Measurements from ENCODE around the gene SLC6A5. TPM values are rescaled to one million over a fixed set of nuclear protein-coding genes. Genes with fewer than 3 reads are reported as not detected.

The SLC6A5 gene
- total RNA-seq, 3 donors from 2014 or later = not detected

DNA sequence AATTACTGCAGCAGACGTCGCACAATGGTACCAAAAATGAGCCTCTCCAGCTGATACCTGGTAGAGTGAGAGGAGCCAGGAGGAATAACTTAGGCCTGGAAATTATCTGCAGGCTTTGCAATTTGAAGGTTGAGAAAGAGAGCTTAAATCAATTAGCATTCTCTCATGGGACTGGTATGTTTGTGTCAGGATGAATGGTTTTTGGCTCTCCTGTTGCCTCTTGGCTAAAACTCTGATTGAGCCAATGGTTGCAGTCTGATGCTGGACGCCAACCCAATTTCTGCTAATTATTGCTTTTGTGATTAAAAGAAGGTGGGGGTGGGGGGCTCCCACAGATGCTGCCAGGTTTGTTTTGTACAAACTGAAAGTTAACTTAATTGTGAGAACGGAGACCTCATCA lies 57.5 kb downstream of the SLC6A5 start:
- peaks cover 2% of the 10 kb centered on the region for H3K9me3 Mint-ChIP-seq
- no peaks in the 10 kb centered on the region for H3K27me3 Mint-ChIP-seq (ENCODE audit: low read depth)
- ATAC-seq (no peak), DNase-seq (no peak)
- no peaks in the 10 kb centered on the region for H3K4me1 Mint-ChIP-seq (ENCODE audit: low read depth)
- H3K36me3 Mint-ChIP-seq (ENCODE audit: insufficient read depth) = no peaks in the 10 kb centered on the region
- H3K4me3 Mint-ChIP-seq = no peak overlapping the region

DNA sequence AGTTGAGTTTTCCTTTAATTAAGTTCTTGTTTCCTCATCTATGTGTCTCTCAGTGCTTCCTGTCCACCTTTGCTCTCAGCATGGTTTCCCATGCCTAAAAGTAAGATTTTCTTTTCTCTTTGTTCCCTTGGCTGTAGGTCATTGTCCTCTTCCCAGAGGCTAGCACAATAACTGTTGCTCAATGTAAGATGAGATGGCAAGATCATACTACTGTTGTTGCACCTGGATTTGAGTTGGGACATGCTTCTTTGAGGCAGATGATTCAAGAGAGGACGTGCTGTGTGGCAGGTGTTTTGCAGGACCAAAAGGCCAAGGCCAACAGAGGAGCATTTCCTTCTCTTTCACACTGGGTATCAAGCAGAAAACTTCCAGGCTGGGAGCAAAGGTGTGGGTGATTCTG lies 58.7 kb downstream of the SLC6A5 start:
- Mint-ChIP-seq H3K27me3 (ENCODE audit: low read depth) (no peaks in the 10 kb centered on the region), H3K4me3 (no peak overlapping the region), H3K36me3 (ENCODE audit: insufficient read depth) (no peaks in the 10 kb centered on the region), H3K4me1 (ENCODE audit: low read depth) (no peaks in the 10 kb centered on the region), H3K9me3 (peaks cover 8% of the 10 kb centered on the region)
- no peak for ATAC-seq
- no peak for DNase-seq

DNA sequence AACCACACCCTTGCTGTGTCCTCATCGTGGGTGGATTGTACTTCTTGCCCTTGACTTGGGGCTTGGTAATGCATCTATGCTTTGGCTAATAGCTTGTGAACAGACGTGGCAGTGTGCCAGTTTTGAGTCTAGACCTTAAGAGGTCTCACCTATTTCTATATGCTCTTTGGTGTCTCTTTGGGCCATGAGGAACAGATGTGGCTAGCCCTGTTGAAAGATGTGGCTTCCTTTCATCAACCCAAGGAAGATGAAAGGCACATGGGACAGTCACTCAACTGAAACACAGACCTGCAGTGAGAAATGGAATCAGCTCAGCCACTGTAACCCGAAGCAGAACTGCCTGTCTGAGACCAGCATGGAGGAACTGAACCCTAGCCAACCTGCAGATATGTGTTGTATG lies 62.0 kb downstream of the SLC6A5 start:
- peaks cover 13% of the 10 kb centered on the region for H3K27me3 Mint-ChIP-seq (ENCODE audit: low read depth)

DNA sequence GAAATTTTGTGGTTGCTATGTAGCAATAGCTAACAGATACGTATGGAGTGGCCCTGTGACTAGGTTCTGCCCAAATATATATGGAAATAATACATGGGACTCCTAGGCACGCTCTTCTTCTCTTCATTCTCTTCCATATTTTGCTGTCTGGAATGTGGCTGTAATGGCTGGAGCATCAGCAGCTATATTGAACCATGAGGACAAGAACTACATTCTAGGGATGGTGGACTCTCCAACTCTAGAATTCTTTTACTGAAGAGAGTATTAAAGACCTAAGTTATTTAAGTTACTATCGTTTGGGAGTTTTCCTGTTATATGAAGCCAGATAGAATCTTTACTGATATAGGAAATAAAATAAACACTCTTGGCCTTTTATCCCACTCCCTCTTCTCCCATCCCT lies 62.4 kb downstream of the SLC6A5 start:
- DNase-seq (no peak), ATAC-seq (no peak)
- Mint-ChIP-seq H3K9me3 (peaks cover 8% of the 10 kb centered on the region), H3K4me3 (no peak overlapping the region), H3K36me3 (ENCODE audit: insufficient read depth) (no peaks in the 10 kb centered on the region), H3K4me1 (ENCODE audit: low read depth) (no peaks in the 10 kb centered on the region), H3K27me3 (ENCODE audit: low read depth) (peaks cover 17% of the 10 kb centered on the region)

More for the DNA sequence above, 62.0 kb downstream of the SLC6A5 start:
- ATAC-seq (no peak), DNase-seq (no peak)
- H3K4me1 Mint-ChIP-seq (ENCODE audit: low read depth) = no peaks in the 10 kb centered on the region
- no peak overlapping the region for H3K4me3 Mint-ChIP-seq
- H3K36me3 Mint-ChIP-seq (ENCODE audit: insufficient read depth) = no peaks in the 10 kb centered on the region
- H3K9me3 Mint-ChIP-seq = peaks cover 8% of the 10 kb centered on the region

DNA sequence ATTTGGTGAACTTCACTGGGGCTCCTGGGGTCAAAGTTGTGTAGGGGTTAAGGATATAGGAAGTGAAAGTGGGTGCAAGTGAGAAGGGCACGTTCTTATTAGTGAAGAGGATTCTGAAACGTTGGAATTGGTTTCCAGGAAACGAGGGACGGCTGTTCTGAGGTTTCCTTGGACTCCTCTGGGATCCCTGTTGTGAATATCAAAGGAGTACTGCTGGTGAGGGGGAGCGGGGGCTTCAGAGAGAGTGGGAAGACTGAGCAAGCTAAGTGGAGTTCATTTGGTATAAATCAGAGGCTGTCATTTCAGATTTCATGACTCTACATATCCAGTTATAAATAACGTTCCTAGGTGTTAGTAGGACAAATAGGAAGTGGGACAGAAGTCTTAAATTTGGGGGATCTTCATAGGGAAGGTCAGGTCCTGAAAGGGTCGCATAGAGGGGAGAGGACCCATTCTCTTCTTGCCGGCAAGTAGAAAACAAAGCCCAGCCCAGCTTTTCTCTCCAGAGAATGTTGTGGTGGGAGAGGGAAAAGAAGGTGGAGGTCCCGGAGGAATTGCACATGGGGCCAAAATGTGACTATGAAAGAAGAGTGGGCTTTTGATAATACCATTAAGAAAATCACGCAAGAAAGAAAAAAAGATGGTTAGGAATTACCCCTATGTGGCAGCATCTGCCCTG lies 68.9 kb downstream of the SLC6A5 start:
- H3K4me1 Mint-ChIP-seq (ENCODE audit: low read depth) = peaks cover 2% of the 10 kb centered on the region
- H3K4me3 Mint-ChIP-seq = no peak overlapping the region
- H3K27me3 Mint-ChIP-seq (ENCODE audit: low read depth) = peaks cover 66% of the 10 kb centered on the region
- no peaks in the 10 kb centered on the region for H3K9me3 Mint-ChIP-seq
- no peak for DNase-seq
- no peak for ATAC-seq
- no peaks in the 10 kb centered on the region for H3K36me3 Mint-ChIP-seq (ENCODE audit: insufficient read depth)

DNA sequence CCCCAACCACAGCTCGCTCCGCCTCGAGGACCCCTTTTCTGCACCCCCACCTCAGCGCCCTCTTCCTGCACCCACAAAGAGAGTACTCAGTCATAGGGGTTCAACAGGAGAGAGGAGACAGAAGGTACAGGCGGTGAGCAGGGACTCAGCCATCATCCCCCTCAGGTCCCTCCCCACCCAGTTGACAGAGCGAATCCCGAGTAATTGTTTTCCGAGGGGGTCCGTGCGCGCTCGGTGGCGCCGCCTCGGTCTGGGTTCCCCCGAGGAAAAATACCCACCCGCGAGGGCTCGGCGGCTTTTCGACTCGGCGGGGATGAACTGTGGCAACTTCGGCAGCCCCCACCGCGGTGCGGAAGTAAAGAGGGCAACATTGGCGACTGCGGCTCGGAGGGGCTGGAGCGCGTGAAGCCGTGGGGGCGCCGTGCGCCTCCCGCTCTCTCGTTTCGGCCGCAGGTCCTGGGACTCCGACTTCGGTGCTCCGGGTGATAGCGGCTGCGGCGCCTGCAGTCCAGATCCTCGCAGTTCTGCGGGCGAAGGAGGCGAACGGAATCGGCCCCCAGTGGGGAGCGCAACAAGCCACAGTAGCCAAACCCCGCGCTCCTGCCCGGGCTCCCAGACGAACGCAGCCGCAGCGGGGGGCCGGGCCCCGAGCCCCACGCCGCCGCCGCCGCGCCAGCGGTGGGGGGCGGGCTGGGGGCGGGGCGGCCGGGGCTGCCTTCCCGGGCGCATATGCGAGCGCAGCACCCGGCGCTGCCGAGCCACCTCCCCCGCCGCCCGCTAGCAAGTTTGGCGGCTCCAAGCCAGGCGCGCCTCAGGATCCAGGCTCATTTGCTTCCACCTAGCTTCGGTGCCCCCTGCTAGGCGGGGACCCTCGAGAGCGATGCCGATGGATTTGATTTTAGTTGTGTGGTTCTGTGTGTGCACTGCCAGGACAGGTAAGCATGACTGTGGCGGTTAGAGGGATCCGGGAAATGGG lies 69.7 kb downstream of the SLC6A5 start, which contains the start of gene NELL1:
Gene NELL1, plus strand, starts transcription at position 743 of the 976 bp plus-strand sequence.
- no peak within 1 kb of the TSS for H3K4me3 Mint-ChIP-seq
- DNase-seq (no peak), ATAC-seq (peak in 1 of 2 donors; percentile 38)
- H3K36me3 Mint-ChIP-seq (ENCODE audit: insufficient read depth) = no peaks in the 10 kb centered on the region
- no peaks in the 10 kb centered on the region for H3K9me3 Mint-ChIP-seq
- H3K4me1 Mint-ChIP-seq (ENCODE audit: low read depth) = peaks cover 2% of the 10 kb centered on the region
- H3K27me3 Mint-ChIP-seq (ENCODE audit: low read depth) = peaks cover 70% of the 10 kb centered on the region

DNA sequence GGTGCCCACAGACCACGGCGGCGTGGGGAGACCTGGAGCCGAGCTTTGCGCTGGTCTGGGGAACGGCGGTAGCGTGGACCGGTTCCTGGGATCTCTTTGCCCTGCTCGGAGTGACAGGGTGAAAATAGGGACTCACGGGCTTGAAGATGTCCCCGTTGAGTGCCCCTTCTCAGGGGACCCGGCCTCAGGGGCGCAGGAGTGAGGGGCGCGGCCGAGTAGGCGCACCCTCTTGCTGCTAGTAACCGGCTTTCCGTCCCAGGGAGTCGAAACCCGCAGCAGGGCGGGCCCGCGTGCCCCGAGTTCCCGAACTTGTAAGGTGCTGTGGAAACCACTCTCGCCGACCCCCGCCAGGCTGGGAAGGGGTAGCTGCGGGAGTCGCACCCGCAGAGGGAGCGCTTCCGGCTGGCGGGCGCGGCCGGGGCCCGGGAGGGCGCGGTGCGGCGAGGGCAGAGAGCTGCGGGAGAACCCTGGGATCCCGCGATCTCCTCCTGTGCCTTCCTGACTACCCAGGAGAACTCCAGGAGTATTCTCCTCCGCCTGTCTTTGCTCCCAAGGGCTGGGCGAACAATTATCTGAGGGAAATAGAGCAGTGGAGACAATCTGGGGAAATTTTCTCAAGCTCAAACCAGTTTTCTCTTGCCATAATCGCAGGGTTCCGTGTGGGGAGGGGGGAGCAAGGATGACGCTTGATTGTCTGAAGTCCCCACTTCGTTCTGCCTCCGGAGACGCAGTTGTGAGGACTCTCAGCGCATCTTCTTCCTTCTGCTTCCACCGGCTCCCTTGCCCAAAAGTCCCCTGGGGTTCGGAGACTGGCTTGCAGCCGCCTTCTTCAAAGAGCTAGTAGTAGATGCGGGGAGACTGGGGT lies 70.6 kb downstream of the SLC6A5 start:
- H3K4me1 Mint-ChIP-seq (ENCODE audit: low read depth) = peaks cover 2% of the 10 kb centered on the region
- H3K36me3 Mint-ChIP-seq (ENCODE audit: insufficient read depth) = no peaks in the 10 kb centered on the region
- H3K4me3 Mint-ChIP-seq = no peak overlapping the region
- H3K27me3 Mint-ChIP-seq (ENCODE audit: low read depth) = peaks cover 71% of the 10 kb centered on the region
- ATAC-seq (peak in 1 of 2 donors; percentile 17), DNase-seq (no peak)
- no peaks in the 10 kb centered on the region for H3K9me3 Mint-ChIP-seq

DNA sequence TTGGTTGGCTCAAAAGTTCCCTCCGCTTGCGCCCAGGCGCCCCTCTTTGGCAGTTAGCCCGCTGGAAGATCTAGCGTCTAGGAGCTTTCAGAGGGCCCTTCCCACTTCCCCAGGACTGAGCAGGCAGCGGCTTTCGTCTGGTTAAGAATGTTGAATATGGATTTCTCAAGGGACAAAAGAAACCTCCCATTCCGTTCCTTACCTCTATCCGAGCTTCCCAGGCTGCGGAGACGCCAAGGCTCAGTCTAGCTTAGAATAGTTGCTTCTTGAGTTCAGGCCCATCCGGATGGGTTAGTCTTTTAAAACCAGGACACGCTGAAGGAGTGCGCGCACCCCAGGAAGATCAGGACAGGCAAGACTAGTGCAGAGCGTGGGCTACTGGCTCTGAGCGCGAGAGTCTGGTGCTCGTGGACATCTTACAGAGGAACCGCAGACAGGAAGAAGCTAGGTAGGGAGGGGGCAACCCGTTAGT lies 71.6 kb downstream of the SLC6A5 start:
- DNase-seq (no peak), ATAC-seq (no peak)
- peaks cover 66% of the 10 kb centered on the region for H3K27me3 Mint-ChIP-seq (ENCODE audit: low read depth)
- H3K4me1 Mint-ChIP-seq (ENCODE audit: low read depth) = peaks cover 2% of the 10 kb centered on the region
- no peak overlapping the region for H3K4me3 Mint-ChIP-seq
- H3K9me3 Mint-ChIP-seq = no peaks in the 10 kb centered on the region
- no peaks in the 10 kb centered on the region for H3K36me3 Mint-ChIP-seq (ENCODE audit: insufficient read depth)

DNA sequence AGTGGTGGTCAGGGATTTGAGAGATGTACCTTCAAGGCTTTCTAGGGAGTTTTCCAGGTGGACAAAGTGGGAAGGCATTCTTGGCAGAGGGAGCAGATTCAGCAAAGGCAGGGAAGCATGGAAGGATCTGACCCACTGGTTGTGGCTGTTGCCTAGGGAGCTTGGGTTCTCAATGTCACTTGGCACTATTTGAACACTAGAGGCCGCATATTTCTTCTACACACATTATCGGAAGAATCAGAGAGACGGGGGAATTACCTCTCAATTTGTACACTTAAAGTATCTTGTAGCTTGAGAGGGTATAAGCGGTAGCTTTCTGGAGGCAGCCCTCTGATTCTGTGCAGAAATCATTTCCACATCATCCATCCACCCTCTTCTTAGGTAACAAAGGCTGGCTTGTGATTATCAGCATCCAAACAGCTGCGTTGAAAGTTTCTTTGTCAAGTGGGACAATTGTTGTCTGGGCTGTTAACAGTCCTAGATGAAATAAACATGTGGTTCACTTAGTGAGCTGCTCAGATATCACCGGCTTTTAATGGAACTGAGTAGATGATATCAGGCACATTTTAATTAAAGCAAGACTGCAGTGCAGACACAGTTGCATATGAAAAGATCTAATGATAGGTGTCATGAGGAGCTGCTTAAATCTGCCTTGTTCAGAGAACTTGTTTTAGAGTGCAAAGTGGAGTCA lies 72.6 kb downstream of the SLC6A5 start:
- Mint-ChIP-seq H3K4me3 (no peak overlapping the region), H3K4me1 (ENCODE audit: low read depth) (peaks cover 2% of the 10 kb centered on the region), H3K36me3 (ENCODE audit: insufficient read depth) (no peaks in the 10 kb centered on the region), H3K27me3 (ENCODE audit: low read depth) (peaks cover 59% of the 10 kb centered on the region), H3K9me3 (no peaks in the 10 kb centered on the region)
- DNase-seq (no peak), ATAC-seq (no peak)

DNA sequence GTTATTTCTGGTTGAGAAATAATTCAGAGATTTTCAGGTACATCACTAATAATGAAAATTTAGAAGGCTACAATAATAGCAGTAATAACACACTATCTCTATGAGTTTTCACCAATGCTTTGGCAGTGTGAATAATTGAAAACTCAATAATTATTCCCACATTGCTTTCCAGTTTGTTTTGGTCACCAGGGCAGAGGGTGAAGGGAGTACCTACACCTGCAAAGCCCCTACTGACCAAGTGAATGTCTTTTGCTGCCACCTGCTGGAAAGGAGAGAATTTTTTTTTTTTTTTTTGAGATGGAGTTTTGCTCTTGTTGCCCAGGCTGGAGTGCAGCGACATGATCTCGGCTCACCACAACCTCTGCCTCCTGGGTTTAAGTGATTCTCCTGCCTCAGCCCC lies 73.2 kb downstream of the SLC6A5 start:
- no peaks in the 10 kb centered on the region for H3K36me3 Mint-ChIP-seq (ENCODE audit: insufficient read depth)
- DNase-seq (no peak), ATAC-seq (no peak)
- H3K4me3 Mint-ChIP-seq = no peak overlapping the region
- peaks cover 2% of the 10 kb centered on the region for H3K4me1 Mint-ChIP-seq (ENCODE audit: low read depth)
- H3K9me3 Mint-ChIP-seq = no peaks in the 10 kb centered on the region
- H3K27me3 Mint-ChIP-seq (ENCODE audit: low read depth) = peaks cover 53% of the 10 kb centered on the region

DNA sequence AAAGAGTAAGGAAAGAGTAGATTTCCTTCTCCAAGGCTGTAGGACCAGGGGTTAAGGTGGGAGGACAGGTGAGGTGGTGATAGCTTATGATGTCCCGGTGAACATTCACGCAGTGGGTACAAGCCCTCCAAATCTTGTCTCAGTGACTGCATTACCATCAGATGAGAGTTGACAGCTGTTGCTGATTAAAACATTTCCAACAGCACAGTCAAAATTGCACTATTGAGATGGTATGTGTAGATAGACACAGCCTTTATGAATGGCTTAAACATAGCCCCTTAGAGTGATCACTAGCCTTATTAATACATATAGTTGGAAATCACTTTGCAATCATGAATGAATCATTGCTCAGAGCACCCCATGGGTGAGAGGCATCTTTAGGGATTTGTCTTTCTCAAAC lies 77.2 kb downstream of the SLC6A5 start:
- ATAC-seq (no peak), DNase-seq (no peak)
- Mint-ChIP-seq H3K9me3 (no peaks in the 10 kb centered on the region), H3K36me3 (ENCODE audit: insufficient read depth) (no peaks in the 10 kb centered on the region), H3K4me3 (no peak overlapping the region), H3K4me1 (ENCODE audit: low read depth) (no peaks in the 10 kb centered on the region), H3K27me3 (ENCODE audit: low read depth) (peaks cover 20% of the 10 kb centered on the region)

DNA sequence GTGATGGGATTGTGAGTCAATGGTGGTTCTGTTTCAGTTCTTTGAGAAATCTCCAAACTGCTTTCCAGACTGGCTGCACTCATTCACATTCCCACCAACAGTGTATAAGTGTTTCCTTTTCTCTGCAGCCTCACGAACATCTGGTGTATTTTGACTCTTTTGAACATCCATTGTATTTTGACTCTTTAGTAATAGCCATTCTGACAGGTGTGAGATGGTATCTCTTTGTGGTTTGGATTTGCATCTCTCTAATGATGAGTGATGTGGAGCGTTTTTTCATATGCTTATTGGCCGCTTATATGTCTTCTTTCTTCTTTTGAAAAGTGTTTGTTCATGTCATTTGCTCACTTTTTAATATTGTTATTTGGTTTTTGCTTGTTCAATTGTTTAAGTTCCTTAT lies 89.4 kb downstream of the SLC6A5 start:
- Mint-ChIP-seq H3K4me1 (ENCODE audit: low read depth) (no peaks in the 10 kb centered on the region), H3K36me3 (ENCODE audit: insufficient read depth) (no peaks in the 10 kb centered on the region), H3K4me3 (no peak overlapping the region), H3K9me3 (peaks cover 4% of the 10 kb centered on the region), H3K27me3 (ENCODE audit: low read depth) (no peaks in the 10 kb centered on the region)
- ATAC-seq = no peak
- DNase-seq = no peak

DNA sequence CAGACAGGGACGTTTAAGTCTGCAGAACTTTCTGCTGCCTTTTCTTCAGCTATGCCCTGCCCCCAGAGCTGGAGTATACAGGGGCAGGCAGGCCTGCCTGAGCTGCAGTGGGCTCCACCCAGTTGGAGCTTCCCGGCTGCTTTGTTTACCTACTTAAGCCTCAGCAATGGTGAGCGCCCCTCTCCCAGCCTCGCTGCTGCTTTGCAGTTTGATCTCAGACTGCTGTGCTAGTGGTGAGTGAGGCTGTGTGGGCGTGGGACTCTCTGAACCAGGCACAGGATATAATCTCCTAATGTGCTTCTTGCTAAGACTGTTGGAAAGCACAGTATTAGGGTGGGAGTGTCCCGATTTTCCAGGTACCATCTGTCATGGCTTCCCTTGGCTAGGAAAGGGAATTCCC lies 108.5 kb downstream of the SLC6A5 start:
- ATAC-seq = no peak
- Mint-ChIP-seq H3K9me3 (peaks cover 10% of the 10 kb centered on the region), H3K4me3 (no peak overlapping the region), H3K4me1 (ENCODE audit: low read depth) (no peaks in the 10 kb centered on the region), H3K36me3 (ENCODE audit: insufficient read depth) (no peaks in the 10 kb centered on the region), H3K27me3 (ENCODE audit: low read depth) (no peaks in the 10 kb centered on the region)
- no peak for DNase-seq
